Cortex of kidney (tissue), 1 donor: ENCODE data around the gene CSNK1A1L.

Source experiments
- DNase-seq: peaks from one replicate; lab custom pipeline; 2025; lab: John Stamatoyannopoulos, UW

CSNK1A1L gene

GRCh38 chr13:37106642-37107041, 1.2 kb upstream of the CSNK1A1L start:
- no peak for DNase-seq

GRCh38 chr13:37102896-37103295, 2.6 kb downstream of the CSNK1A1L start:
- no peak for DNase-seq

- no peak for DNase-seq
Observed at GRCh38 chr13:37101201-37101600, 4.3 kb downstream of the CSNK1A1L start.

- DNase-seq, result no peak
Observed at GRCh38 chr13:37100731-37101130, 4.7 kb downstream of the CSNK1A1L start.

- DNase-seq, result no peak
Observed at GRCh38 chr13:37097076-37097475, 8.4 kb downstream of the CSNK1A1L start.

GRCh38 chr13:37094840-37095239, 10.6 kb downstream of the CSNK1A1L start:
- DNase-seq, result no peak

- DNase-seq, result no peak
Observed at GRCh38 chr13:37094099-37094498, 11.4 kb downstream of the CSNK1A1L start.

- DNase-seq, result no peak
Observed at GRCh38 chr13:37091835-37092234, 13.6 kb downstream of the CSNK1A1L start.

- DNase-seq, result no peak
Observed at GRCh38 chr13:37090912-37091311, 14.6 kb downstream of the CSNK1A1L start.

GRCh38 chr13:37089495-37089894, 16.0 kb downstream of the CSNK1A1L start:
- no peak for DNase-seq

GRCh38 chr13:37087486-37087885, 18.0 kb downstream of the CSNK1A1L start:
- DNase-seq, result no peak

GRCh38 chr13:37085606-37086005, 19.9 kb downstream of the CSNK1A1L start:
- no peak for DNase-seq

GRCh38 chr13:37076818-37077217, 28.6 kb downstream of the CSNK1A1L start:
- no peak for DNase-seq

- DNase-seq, result no peak
Observed at GRCh38 chr13:37075164-37075563, 30.3 kb downstream of the CSNK1A1L start.

GRCh38 chr13:37074703-37075102, 30.8 kb downstream of the CSNK1A1L start:
- DNase-seq, result no peak

GRCh38 chr13:37072024-37072423, 33.4 kb downstream of the CSNK1A1L start:
- no peak for DNase-seq

- no peak for DNase-seq
Observed at GRCh38 chr13:37070956-37071355, 34.5 kb downstream of the CSNK1A1L start.

GRCh38 chr13:37070145-37070695, 35.2 kb downstream of the CSNK1A1L start:
- no peak for DNase-seq

GRCh38 chr13:37069597-37070103, 35.8 kb downstream of the CSNK1A1L start:
- no peak for DNase-seq

GRCh38 chr13:37068962-37069361, 36.5 kb downstream of the CSNK1A1L start:
- DNase-seq, result no peak

GRCh38 chr13:37067874-37068273, 37.6 kb downstream of the CSNK1A1L start:
- DNase-seq, result no peak

- no peak for DNase-seq
Observed at GRCh38 chr13:37065890-37066526, 39.5 kb downstream of the CSNK1A1L start.

- DNase-seq, result no peak
Observed at GRCh38 chr13:37059848-37060192, 45.6 kb downstream of the CSNK1A1L start.
